GM19463 (cell line): ENCODE measurements around the gene PHF23.

Experiments
- ATAC-seq: cut with Tn5 transposase; IDR thresholded peaks from one replicate; pipeline ENCODE4 v1.9.1; 2021; ENCODE audit warnings: mild to moderate bottlenecking, moderate library complexity; ENCODE audit not compliant: unreplicated experiment

PHF23 gene

GRCh38 chr17:7238420-7239090 lies 702 bp downstream of the PHF23 start:
- no peak for ATAC-seq

GRCh38 chr17:7237761-7238419 lies 1.4 kb downstream of the PHF23 start:
- no peak for ATAC-seq

GRCh38 chr17:7237266-7237760 lies 1.9 kb downstream of the PHF23 start:
- no peak for ATAC-seq

GRCh38 chr17:7236808-7237207 lies 2.4 kb downstream of the PHF23 start:
- no peak for ATAC-seq

- no peak for ATAC-seq
These were observed 3.3 kb downstream of the PHF23 start for GRCh38 chr17:7235693-7236665.

- peak; percentile 46 for ATAC-seq
These were observed 4.9 kb downstream of the PHF23 start, which contains the start of gene DVL2 for GRCh38 chr17:7234083-7234951. DVL2 (minus strand) TSS chr17:7234517; CDS start chr17:7234262, 255 bp downstream.

- no peak for ATAC-seq
These were observed 5.6 kb downstream of the PHF23 start for GRCh38 chr17:7233701-7234082.

- no peak for ATAC-seq
These were observed 7.1 kb downstream of the PHF23 start for GRCh38 chr17:7232114-7232513.

- no peak for ATAC-seq
These were observed 9.8 kb downstream of the PHF23 start for GRCh38 chr17:7229504-7229903.

GRCh38 chr17:7228920-7229319 lies 10.3 kb downstream of the PHF23 start:
- ATAC-seq = no peak

GRCh38 chr17:7226721-7227710 lies 12.2 kb downstream of the PHF23 start:
- no peak for ATAC-seq

- no peak for ATAC-seq
These were observed 13.4 kb downstream of the PHF23 start for GRCh38 chr17:7225711-7226331.

- ATAC-seq = no peak
These were observed 14.6 kb downstream of the PHF23 start for GRCh38 chr17:7224661-7225111.

GRCh38 chr17:7224110-7224509 lies 15.1 kb downstream of the PHF23 start:
- no peak for ATAC-seq

GRCh38 chr17:7223375-7223774 lies 15.9 kb downstream of the PHF23 start:
- ATAC-seq = no peak

GRCh38 chr17:7222972-7223292 lies 16.3 kb downstream of the PHF23 start:
- no peak for ATAC-seq

- no peak for ATAC-seq
These were observed 16.9 kb downstream of the PHF23 start for GRCh38 chr17:7222093-7222971.
